Astrocyte of the cerebellum (primary cell): ENCODE results near the gene GPC5.

Experiments
- DNase-seq: peaks from one replicate; pipeline ENCODE4 v3.0.0-alpha.2; 2011; ENCODE audit warnings: low read depth
- H3K4me3 ChIP-seq: 2 replicates; pipeline ENCODE4 v1.5.1; 2011; ENCODE audit warnings: mild to moderate bottlenecking, low read depth, low read length, moderate library complexity
- in situ Hi-C: cut with HindIII; loops from 2 replicates; pipeline ENCODE4 v1.10.0; 2017; ENCODE audit warnings: low sequenced_read_pairs
- TF ChIP-seq, protein P1 (sequence below): IDR thresholded peaks from 2 replicates; pipeline ENCODE4 v1.5.1; 2012; ENCODE audit warnings: low read length, low read depth, moderate library complexity, mild to moderate bottlenecking; ENCODE audit errors: missing control alignments

Gene GPC5

GRCh38 chr13:91639330-91639729, 240.9 kb downstream of the GPC5 start:
- no peak overlapping the region for H3K4me3 ChIP-seq
- TF ChIP-seq, protein P1, sequence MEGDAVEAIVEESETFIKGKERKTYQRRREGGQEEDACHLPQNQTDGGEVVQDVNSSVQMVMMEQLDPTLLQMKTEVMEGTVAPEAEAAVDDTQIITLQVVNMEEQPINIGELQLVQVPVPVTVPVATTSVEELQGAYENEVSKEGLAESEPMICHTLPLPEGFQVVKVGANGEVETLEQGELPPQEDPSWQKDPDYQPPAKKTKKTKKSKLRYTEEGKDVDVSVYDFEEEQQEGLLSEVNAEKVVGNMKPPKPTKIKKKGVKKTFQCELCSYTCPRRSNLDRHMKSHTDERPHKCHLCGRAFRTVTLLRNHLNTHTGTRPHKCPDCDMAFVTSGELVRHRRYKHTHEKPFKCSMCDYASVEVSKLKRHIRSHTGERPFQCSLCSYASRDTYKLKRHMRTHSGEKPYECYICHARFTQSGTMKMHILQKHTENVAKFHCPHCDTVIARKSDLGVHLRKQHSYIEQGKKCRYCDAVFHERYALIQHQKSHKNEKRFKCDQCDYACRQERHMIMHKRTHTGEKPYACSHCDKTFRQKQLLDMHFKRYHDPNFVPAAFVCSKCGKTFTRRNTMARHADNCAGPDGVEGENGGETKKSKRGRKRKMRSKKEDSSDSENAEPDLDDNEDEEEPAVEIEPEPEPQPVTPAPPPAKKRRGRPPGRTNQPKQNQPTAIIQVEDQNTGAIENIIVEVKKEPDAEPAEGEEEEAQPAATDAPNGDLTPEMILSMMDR: no peak
- no peak for DNase-seq
- in situ Hi-C loops: no loop called here

DNA sequence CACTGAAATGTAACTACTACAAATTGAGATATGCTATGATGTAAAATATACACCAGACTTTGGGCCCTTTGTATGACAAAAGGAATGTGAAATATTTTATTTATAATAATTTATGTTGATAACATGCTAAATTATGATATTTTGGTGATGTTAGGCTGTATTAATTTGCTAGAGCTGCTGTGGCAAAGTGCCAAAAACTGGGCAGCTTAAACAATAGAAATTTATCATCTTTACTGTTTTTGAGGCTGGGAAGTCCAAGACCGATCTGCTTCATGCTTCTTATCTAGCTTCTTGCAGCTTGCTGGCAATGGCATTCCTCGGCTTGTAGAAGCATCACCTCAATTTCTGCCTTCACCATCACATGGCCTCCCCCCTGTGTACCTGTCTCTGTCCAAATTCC, 245.0 kb downstream of the GPC5 start:
- in situ Hi-C loops: no loop called here
- no peak for DNase-seq
- TF ChIP-seq, protein P1: no peak

DNA sequence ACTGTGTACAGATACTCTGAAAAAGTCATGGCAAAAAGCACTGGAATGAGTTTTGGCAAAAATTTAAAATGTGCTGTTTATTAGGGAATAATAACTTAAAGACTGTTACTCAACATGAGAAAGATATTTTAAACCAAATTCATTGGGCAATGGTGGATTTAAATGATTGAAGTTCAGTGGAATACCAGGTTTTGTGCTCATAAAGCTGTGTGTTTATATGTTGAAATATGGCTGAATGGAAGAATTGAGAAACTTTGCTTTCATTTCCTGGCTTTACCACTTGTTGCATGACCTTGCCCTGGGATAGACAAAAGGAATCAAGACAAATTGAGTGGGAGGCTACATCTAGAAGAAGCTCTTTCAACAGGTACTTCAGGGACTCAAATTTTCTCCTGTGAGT, 246.4 kb downstream of the GPC5 start:
- in situ Hi-C loops: no loop called here
- H3K4me3 ChIP-seq: no peak overlapping the region
- TF ChIP-seq, protein P1: no peak
- no peak for DNase-seq

More for the DNA sequence above, 245.0 kb downstream of the GPC5 start:
- no peak overlapping the region for H3K4me3 ChIP-seq

GRCh38 chr13:91647361-91647990, 249.1 kb downstream of the GPC5 start:
- TF ChIP-seq, protein P1: peak; percentile 64
- H3K4me3 ChIP-seq: no peak overlapping the region
- DNase-seq: peak; percentile 66
- in situ Hi-C loops: no loop called here

DNA sequence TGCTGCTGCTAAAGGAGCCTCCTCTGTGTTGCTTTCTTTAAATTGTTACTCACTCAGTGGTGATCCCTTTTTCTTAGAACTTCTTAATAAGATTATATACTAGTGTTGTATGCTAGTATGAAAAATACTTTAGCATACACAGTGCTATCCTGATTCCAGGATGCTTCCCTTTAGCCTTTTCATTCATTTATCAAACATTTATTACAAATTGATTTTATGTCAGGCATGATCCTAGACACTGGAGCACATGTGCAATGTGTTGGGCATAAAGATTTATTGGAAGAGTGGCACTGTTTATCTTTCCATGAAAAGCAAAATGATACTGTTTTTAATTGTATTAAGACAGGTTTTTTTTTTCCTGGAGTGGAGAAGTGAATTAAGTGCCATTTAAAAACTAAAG, 249.6 kb downstream of the GPC5 start:
- no peak for DNase-seq
- H3K4me3 ChIP-seq: no peak overlapping the region
- TF ChIP-seq, protein P1: no peak
- in situ Hi-C loops: no loop called here

GRCh38 chr13:91649456-91649855, 251.0 kb downstream of the GPC5 start:
- no peak overlapping the region for H3K4me3 ChIP-seq
- no peak for DNase-seq
- in situ Hi-C loops: no loop called here
- TF ChIP-seq, protein P1: no peak
